Measurements from ENCODE around the gene ABCD1. TPM values are rescaled to one million over a fixed set of nuclear protein-coding genes. Genes with fewer than 3 reads are reported as not detected.
A peak's percentile ranks its signal among the peaks of the same experiment; 100 is the strongest.

Gene ABCD1
- total RNA-seq, 1 experiment from 2014 or later, result 9.1 TPM

- TF ChIP-seq, protein P1, sequence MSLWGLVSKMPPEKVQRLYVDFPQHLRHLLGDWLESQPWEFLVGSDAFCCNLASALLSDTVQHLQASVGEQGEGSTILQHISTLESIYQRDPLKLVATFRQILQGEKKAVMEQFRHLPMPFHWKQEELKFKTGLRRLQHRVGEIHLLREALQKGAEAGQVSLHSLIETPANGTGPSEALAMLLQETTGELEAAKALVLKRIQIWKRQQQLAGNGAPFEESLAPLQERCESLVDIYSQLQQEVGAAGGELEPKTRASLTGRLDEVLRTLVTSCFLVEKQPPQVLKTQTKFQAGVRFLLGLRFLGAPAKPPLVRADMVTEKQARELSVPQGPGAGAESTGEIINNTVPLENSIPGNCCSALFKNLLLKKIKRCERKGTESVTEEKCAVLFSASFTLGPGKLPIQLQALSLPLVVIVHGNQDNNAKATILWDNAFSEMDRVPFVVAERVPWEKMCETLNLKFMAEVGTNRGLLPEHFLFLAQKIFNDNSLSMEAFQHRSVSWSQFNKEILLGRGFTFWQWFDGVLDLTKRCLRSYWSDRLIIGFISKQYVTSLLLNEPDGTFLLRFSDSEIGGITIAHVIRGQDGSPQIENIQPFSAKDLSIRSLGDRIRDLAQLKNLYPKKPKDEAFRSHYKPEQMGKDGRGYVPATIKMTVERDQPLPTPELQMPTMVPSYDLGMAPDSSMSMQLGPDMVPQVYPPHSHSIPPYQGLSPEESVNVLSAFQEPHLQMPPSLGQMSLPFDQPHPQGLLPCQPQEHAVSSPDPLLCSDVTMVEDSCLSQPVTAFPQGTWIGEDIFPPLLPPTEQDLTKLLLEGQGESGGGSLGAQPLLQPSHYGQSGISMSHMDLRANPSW (CRISPR knock-in tag; conservative IDR thresholded peaks at IDR 0.05; ENCODE audit: low read depth), result no peak
- TF ChIP-seq OVOL2 (CRISPR knock-in tag; IDR thresholded peaks at IDR 0.05; ENCODE audit: borderline replicate concordance) (no peak), NFE2L1 (CRISPR knock-in tag; IDR thresholded peaks at IDR 0.05) (no peak), NR1H2 (CRISPR knock-in tag; IDR thresholded peaks at IDR 0.05) (no peak), ZBTB21 (CRISPR knock-in tag; IDR thresholded peaks at IDR 0.05; ENCODE audit: borderline replicate concordance) (no peak), CDX4 (CRISPR knock-in tag; IDR thresholded peaks at IDR 0.05; ENCODE audit: borderline replicate concordance) (no peak), TCF7 (CRISPR knock-in tag; IDR thresholded peaks at IDR 0.05; ENCODE audit: low read depth) (no peak)
- TF ChIP-seq, protein P2, sequence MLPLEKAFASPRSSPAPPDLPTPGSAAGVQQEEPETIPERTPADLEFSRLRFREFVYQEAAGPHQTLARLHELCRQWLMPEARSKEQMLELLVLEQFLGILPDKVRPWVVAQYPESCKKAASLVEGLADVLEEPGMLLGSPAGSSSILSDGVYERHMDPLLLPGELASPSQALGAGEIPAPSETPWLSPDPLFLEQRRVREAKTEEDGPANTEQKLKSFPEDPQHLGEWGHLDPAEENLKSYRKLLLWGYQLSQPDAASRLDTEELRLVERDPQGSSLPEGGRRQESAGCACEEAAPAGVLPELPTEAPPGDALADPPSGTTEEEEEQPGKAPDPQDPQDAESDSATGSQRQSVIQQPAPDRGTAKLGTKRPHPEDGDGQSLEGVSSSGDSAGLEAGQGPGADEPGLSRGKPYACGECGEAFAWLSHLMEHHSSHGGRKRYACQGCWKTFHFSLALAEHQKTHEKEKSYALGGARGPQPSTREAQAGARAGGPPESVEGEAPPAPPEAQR (CRISPR knock-in tag; IDR thresholded peaks at IDR 0.05), result no peak
Measured at GRCh38 chrX:153723351-153724251, 1.1 kb upstream of the ABCD1 start (continued).

- no peak overlapping the region for H3K27ac Mint-ChIP-seq
- DNase-seq (ENCODE audit: low spot score), result peak; percentile 15
- POLR2A ChIA-PET, result no interaction called here
Measured at GRCh38 chrX:153725039-153725831, 579 bp downstream of the ABCD1 start.

More at GRCh38 chrX:153725039-153725831, 579 bp downstream of the ABCD1 start:
- ATAC-seq, result no peak; the same call in 1 of the 2 replicates
- no peaks in the 10 kb centered on the region for H3K27me3 Mint-ChIP-seq (ENCODE audit: low read depth)
- no peaks in the 10 kb centered on the region for H3K9me3 Mint-ChIP-seq
- peaks cover 18% of the 10 kb centered on the region for H3K4me1 Mint-ChIP-seq
- TF ChIP-seq ZNF317 (CRISPR knock-in tag; IDR thresholded peaks at IDR 0.05; ENCODE audit: borderline replicate concordance, low read depth) (no peak), TCF7 (CRISPR knock-in tag; IDR thresholded peaks at IDR 0.05; ENCODE audit: low read depth) (no peak), ZNF396 (CRISPR knock-in tag; IDR thresholded peaks at IDR 0.05; ENCODE audit: borderline replicate concordance) (no peak), SMAD4 (CRISPR knock-in tag; IDR thresholded peaks at IDR 0.05) (no peak), ETV6 (CRISPR knock-in tag; IDR thresholded peaks at IDR 0.05) (no peak), NFE2L1 (CRISPR knock-in tag; IDR thresholded peaks at IDR 0.05) (no peak), SMAD3 (CRISPR knock-in tag; IDR thresholded peaks at IDR 0.05; ENCODE audit: borderline replicate concordance) (no peak), AR (CRISPR knock-in tag; IDR thresholded peaks at IDR 0.05) (no peak), CREM (CRISPR knock-in tag; IDR thresholded peaks at IDR 0.05) (no peak)
- TF ChIP-seq, protein P3, sequence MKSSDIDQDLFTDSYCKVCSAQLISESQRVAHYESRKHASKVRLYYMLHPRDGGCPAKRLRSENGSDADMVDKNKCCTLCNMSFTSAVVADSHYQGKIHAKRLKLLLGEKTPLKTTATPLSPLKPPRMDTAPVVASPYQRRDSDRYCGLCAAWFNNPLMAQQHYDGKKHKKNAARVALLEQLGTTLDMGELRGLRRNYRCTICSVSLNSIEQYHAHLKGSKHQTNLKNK (CRISPR knock-in tag; IDR thresholded peaks at IDR 0.05), result no peak
- TF ChIP-seq, protein P4, sequence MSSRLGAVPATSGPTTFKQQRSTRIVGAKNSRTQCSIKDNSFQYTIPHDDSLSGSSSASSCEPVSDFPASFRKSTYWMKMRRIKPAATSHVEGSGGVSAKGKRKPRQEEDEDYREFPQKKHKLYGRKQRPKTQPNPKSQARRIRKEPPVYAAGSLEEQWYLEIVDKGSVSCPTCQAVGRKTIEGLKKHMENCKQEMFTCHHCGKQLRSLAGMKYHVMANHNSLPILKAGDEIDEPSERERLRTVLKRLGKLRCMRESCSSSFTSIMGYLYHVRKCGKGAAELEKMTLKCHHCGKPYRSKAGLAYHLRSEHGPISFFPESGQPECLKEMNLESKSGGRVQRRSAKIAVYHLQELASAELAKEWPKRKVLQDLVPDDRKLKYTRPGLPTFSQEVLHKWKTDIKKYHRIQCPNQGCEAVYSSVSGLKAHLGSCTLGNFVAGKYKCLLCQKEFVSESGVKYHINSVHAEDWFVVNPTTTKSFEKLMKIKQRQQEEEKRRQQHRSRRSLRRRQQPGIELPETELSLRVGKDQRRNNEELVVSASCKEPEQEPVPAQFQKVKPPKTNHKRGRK (CRISPR knock-in tag; IDR thresholded peaks at IDR 0.05; ENCODE audit: borderline replicate concordance), result no peak
- H3K36me3 Mint-ChIP-seq, result peaks cover 15% of the 10 kb centered on the region
- H3K4me3 Mint-ChIP-seq, result peak overlapping the region; percentile 24; the same call in 1 of the 2 replicates
- CTCF ChIA-PET, result no interaction called here
